SK-N-SH (cell line): ENCODE measurements around the gene JAM2.

ENCODE experiments used
- CHD2 ChIP-seq: fragments of 150-350 bp; IDR thresholded peaks from 2 replicates; pipeline ENCODE4 v1.6.1; 2018; ENCODE audit warnings: low read length; ENCODE audit not compliant: partially characterized antibody
- FOXM1 ChIP-seq: IDR thresholded peaks from 2 replicates; pipeline ENCODE4 v1.4.0; 2012; ENCODE audit warnings: low read depth, mild to moderate bottlenecking
- MEF2A ChIP-seq: IDR thresholded peaks from 2 replicates; pipeline ENCODE4 v1.4.0; 2012; ENCODE audit warnings: low read depth, borderline replicate concordance
- NFIC ChIP-seq: IDR thresholded peaks from 2 replicates; pipeline ENCODE4 v1.4.0; 2012; ENCODE audit warnings: borderline replicate concordance
- POLR2AphosphoS5 ChIP-seq: IDR thresholded peaks from 2 replicates; pipeline ENCODE4 v1.6.1; 2012; ENCODE audit warnings: low read depth, low read length
- RFX5 ChIP-seq: IDR thresholded peaks from 2 replicates; pipeline ENCODE4 v1.6.1; 2012; ENCODE audit warnings: mild to moderate bottlenecking, improper control_type of control experiment, low read length
- TF ChIP-seq, protein P1 (sequence below): fragments of 200-600 bp; sonication (generic); IDR thresholded peaks from 2 replicates; pipeline ENCODE4 v1.6.1; 2017; ENCODE audit warnings: antibody characterized with exemption, mild to moderate bottlenecking, moderate library complexity
- TF ChIP-seq, protein P2 (sequence below): fragments of 150-350 bp; IDR thresholded peaks from 2 replicates; pipeline ENCODE4 v1.6.1; 2017; ENCODE audit warnings: antibody characterized with exemption, low read length, low read depth, borderline replicate concordance
- TF ChIP-seq, protein P3 (sequence below): IDR thresholded peaks from 2 replicates; pipeline ENCODE4 v1.4.0; 2012; ENCODE audit warnings: low read depth, borderline replicate concordance
- TF ChIP-seq, protein P4 (sequence below): IDR thresholded peaks from 2 replicates; pipeline ENCODE4 v1.6.1; 2012; ENCODE audit warnings: mild to moderate bottlenecking, low read depth, low read length, moderate library complexity

DNA sequence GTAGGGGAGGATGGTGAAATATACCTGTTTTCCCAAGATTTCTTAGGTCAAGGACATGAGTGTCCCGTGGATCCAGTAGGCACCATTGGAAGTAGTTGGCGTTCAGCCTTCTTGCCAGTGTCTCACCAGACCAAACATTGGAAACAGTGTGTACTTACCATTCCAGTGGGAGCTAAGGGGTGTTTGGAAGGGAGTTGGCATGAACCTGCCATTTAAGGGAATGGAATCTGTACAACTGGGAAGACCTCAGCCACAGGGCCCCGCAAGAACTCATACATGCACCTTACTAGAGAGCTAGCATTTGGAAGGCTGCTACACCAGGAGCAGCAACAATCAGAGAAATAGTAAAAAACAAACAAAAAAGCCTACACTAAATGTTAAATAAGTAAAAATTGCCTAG is 82.9 kb downstream of the JAM2 start:
- TF ChIP-seq POLR2AphosphoS5 (no peak), CHD2 (no peak), MEF2A (no peak), NFIC (no peak), FOXM1 (no peak), RFX5 (no peak)
- TF ChIP-seq, protein P1, sequence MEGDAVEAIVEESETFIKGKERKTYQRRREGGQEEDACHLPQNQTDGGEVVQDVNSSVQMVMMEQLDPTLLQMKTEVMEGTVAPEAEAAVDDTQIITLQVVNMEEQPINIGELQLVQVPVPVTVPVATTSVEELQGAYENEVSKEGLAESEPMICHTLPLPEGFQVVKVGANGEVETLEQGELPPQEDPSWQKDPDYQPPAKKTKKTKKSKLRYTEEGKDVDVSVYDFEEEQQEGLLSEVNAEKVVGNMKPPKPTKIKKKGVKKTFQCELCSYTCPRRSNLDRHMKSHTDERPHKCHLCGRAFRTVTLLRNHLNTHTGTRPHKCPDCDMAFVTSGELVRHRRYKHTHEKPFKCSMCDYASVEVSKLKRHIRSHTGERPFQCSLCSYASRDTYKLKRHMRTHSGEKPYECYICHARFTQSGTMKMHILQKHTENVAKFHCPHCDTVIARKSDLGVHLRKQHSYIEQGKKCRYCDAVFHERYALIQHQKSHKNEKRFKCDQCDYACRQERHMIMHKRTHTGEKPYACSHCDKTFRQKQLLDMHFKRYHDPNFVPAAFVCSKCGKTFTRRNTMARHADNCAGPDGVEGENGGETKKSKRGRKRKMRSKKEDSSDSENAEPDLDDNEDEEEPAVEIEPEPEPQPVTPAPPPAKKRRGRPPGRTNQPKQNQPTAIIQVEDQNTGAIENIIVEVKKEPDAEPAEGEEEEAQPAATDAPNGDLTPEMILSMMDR: no peak
- TF ChIP-seq, protein P2, sequence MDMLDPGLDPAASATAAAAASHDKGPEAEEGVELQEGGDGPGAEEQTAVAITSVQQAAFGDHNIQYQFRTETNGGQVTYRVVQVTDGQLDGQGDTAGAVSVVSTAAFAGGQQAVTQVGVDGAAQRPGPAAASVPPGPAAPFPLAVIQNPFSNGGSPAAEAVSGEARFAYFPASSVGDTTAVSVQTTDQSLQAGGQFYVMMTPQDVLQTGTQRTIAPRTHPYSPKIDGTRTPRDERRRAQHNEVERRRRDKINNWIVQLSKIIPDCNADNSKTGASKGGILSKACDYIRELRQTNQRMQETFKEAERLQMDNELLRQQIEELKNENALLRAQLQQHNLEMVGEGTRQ: no peak
- TF ChIP-seq, protein P3, sequence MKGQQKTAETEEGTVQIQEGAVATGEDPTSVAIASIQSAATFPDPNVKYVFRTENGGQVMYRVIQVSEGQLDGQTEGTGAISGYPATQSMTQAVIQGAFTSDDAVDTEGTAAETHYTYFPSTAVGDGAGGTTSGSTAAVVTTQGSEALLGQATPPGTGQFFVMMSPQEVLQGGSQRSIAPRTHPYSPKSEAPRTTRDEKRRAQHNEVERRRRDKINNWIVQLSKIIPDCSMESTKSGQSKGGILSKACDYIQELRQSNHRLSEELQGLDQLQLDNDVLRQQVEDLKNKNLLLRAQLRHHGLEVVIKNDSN: no peak
- TF ChIP-seq, protein P4, sequence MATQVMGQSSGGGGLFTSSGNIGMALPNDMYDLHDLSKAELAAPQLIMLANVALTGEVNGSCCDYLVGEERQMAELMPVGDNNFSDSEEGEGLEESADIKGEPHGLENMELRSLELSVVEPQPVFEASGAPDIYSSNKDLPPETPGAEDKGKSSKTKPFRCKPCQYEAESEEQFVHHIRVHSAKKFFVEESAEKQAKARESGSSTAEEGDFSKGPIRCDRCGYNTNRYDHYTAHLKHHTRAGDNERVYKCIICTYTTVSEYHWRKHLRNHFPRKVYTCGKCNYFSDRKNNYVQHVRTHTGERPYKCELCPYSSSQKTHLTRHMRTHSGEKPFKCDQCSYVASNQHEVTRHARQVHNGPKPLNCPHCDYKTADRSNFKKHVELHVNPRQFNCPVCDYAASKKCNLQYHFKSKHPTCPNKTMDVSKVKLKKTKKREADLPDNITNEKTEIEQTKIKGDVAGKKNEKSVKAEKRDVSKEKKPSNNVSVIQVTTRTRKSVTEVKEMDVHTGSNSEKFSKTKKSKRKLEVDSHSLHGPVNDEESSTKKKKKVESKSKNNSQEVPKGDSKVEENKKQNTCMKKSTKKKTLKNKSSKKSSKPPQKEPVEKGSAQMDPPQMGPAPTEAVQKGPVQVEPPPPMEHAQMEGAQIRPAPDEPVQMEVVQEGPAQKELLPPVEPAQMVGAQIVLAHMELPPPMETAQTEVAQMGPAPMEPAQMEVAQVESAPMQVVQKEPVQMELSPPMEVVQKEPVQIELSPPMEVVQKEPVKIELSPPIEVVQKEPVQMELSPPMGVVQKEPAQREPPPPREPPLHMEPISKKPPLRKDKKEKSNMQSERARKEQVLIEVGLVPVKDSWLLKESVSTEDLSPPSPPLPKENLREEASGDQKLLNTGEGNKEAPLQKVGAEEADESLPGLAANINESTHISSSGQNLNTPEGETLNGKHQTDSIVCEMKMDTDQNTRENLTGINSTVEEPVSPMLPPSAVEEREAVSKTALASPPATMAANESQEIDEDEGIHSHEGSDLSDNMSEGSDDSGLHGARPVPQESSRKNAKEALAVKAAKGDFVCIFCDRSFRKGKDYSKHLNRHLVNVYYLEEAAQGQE: no peak
